Measurements from ENCODE around the gene RSRC1.

RSRC1 gene

GRCh38 chr3:158244274-158244673 lies 134.4 kb downstream of the RSRC1 start:
- TF ChIP-seq GLIS3 (CRISPR knock-in tag; IDR thresholded peaks at IDR 0.05) (no peak), CREB5 (CRISPR knock-in tag; IDR thresholded peaks at IDR 0.05; ENCODE audit: low read depth) (no peak), SNAI2 (CRISPR knock-in tag; IDR thresholded peaks at IDR 0.05) (no peak), TCF4 (CRISPR knock-in tag; IDR thresholded peaks at IDR 0.05; ENCODE audit: borderline replicate concordance) (no peak), ISL1 (CRISPR knock-in tag; IDR thresholded peaks at IDR 0.05) (no peak), ZNF8 (CRISPR knock-in tag; IDR thresholded peaks at IDR 0.05) (no peak), ARNTL (CRISPR knock-in tag; IDR thresholded peaks at IDR 0.05; ENCODE audit: borderline replicate concordance, low read depth) (no peak), BACH2 (CRISPR knock-in tag; IDR thresholded peaks at IDR 0.05; ENCODE audit: borderline replicate concordance) (no peak), ZNF70 (CRISPR knock-in tag; IDR thresholded peaks at IDR 0.05) (no peak), TSHZ2 (CRISPR knock-in tag; IDR thresholded peaks at IDR 0.05) (no peak), CSDC2 (CRISPR knock-in tag; IDR thresholded peaks at IDR 0.05) (no peak), TOX (CRISPR knock-in tag; IDR thresholded peaks at IDR 0.05; ENCODE audit: borderline replicate concordance) (no peak)
- TF ChIP-seq, protein P1, sequence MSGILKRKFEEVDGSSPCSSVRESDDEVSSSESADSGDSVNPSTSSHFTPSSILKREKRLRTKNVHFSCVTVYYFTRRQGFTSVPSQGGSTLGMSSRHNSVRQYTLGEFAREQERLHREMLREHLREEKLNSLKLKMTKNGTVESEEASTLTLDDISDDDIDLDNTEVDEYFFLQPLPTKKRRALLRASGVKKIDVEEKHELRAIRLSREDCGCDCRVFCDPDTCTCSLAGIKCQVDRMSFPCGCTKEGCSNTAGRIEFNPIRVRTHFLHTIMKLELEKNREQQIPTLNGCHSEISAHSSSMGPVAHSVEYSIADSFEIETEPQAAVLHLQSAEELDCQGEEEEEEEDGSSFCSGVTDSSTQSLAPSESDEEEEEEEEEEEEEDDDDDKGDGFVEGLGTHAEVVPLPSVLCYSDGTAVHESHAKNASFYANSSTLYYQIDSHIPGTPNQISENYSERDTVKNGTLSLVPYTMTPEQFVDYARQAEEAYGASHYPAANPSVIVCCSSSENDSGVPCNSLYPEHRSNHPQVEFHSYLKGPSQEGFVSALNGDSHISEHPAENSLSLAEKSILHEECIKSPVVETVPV (CRISPR knock-in tag; IDR thresholded peaks at IDR 0.05): no peak

DNA sequence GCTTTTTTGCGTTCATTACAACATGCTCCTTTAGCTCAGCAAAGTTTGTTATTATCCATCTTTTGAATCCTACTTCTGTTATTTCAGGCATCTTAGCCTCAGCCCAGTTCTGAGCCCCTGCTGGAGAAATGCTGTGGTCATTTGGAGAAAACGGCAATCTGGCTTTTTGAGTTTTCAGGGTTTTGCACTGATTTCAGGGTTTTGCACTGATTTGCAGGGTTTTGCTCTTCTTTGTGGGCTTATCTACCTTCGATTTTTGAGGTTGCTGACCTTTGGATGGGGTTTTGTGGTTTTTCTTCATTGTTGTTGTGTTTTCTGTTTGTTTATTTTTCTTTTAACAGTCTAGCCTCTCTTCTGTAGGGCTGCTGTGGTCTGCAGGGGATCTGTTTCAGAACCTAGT lies 137.4 kb downstream of the RSRC1 start:
- ATAC-seq: no peak

More at GRCh38 chr3:158244274-158244673, 134.4 kb downstream of the RSRC1 start:
- no peak for ATAC-seq

More for the DNA sequence above, 137.4 kb downstream of the RSRC1 start:
- TF ChIP-seq PATZ1 (CRISPR knock-in tag; IDR thresholded peaks at IDR 0.05; ENCODE audit: borderline replicate concordance) (no peak), PPARA (CRISPR knock-in tag; IDR thresholded peaks at IDR 0.05; ENCODE audit: borderline replicate concordance) (no peak), TSHZ2 (CRISPR knock-in tag; IDR thresholded peaks at IDR 0.05) (no peak), ZNF70 (CRISPR knock-in tag; IDR thresholded peaks at IDR 0.05) (no peak), RARB (CRISPR knock-in tag; IDR thresholded peaks at IDR 0.05) (no peak), GLIS3 (CRISPR knock-in tag; IDR thresholded peaks at IDR 0.05) (no peak), ZC3H10 (CRISPR knock-in tag; IDR thresholded peaks at IDR 0.05) (no peak)

Data from SK-N-SH treated with all-trans-retinoic acid at 6 μM for 48 hours (cell line).